CD4-positive, alpha-beta T cell treated with Interferon gamma for 1 hour (primary cell): ENCODE measurements around the gene LEP.

ENCODE experiments used
- DNase-seq: peaks from one replicate; pipeline ENCODE4 v3.0.0-alpha.2; 2020

Gene LEP

DNA sequence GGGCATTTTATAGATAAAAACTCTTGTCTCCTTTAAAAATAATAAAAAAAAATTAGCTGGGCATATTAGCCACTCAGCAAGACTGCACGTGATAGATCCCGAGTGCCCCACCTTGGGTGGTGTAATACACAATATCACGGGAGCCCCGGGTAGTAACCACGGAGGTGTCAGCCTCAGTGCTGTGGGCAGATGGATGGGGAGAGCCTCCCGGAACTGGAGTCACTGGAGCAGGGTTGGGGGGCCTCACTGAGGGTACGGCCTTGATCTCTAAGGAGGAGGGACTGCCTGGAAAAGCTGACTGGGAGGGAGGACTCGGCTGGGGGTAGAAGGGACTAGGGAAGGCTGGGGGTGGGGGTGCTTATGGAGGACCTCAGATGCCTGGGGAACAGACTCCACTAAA is 12.6 kb downstream of the LEP start:
- DNase-seq = no peak

- no peak for DNase-seq
These were observed 13.4 kb downstream of the LEP start for GRCh38 chr7:128254470-128254869.

GRCh38 chr7:128255271-128255670 is 14.2 kb downstream of the LEP start:
- DNase-seq = no peak

DNA sequence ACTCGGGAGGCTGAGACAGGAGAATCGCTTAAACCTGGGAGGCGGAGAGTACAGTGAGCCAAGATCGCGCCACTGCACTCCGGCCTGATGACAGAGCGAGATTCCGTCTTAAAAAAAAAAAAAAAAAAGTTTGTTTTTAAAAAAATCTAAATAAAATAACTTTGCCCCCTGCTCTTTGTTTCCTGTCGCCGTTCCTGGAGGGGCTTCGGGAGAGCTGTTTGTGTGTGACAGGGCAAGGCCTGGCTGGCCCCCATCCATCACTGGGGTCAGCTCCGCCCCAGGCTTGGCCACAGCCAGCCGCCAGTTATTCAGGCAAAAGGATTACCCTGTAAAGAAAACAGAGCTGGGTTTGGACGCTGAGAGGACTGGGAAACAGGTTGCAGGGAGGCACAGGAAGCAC is 16.4 kb downstream of the LEP start:
- DNase-seq = no peak

DNA sequence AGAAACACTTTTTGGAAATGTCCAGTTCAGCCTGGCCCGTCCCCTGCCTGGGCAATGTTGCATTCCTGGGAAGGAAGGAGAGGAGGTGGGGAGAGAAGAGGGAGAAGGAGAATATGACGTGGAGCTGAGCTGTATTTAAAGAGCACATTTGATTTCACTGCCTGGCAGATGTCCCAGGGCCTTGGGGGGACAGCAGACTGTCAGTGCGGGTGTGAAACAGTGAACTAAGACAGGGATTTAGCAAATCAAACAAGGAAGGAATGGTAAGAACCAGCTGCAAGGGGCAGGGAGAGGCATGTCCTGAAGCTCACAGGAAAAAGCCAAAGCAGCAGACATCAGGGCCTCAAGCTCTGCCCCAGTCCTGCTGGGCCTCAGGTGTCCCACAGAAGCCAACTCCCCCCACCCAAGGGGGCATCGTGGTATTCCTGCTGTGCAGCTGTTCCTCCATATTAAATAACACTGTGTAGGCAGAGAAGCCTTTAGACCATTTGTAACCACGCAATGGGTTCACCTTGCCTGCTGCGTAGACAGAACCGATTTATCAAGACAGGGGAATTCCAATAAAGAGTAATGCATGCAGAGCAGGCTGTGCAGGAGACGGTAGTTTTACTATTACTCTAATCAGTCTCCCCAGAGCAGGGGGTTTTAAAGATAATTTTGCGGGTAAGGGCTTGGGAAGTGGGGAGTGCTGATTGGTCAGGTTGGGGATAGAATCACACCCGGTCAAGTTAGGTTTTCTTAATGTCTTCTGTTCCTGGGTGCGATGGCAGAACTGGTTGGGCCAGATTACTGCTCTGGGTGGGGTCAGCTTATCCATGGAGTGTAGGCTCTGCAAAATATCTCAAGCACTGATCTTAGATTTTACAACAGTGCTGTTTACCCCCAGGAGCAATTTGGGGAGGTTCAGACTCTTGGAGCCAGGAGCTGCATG is 18.3 kb downstream of the LEP start:
- no peak for DNase-seq

GRCh38 chr7:128260069-128260795 is 19.2 kb downstream of the LEP start:
- DNase-seq = no peak

DNA sequence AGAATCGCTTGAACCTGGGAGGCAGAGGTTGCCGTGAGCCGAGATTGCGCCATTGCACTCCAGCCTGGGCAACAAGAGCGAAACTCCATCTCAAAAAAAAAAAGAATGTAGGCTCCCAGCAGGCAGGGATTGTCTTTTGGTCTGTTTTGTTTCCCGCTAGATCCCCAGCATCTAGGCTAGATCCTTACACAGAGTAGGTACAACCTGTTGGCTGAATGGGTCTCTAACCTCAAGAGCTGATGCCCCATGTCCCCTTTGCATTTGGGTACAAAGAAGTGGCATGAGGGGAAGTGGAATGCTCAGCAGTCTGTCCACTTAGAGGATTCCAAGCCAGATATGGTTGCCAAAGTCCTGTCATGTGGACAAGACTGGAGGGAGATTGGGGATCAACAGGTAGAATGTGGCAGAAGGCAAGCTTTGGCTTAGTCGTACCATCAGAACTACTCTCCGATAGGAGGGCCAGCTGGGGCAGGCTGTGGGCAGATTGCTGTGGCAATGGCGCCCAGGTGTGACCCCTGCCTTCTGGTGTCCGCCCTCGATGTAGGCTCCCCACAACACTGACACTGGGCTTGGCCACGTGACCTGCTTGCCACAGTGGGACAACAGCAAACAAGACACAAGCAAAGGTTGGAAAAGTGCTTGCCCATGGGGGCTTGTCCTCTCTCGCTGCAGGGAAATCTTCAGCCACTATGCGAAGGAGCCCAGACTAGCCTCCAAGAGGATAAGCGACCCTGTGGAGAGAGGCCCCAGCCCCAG is 21.4 kb downstream of the LEP start:
- DNase-seq = no peak

GRCh38 chr7:128263420-128263819 is 22.3 kb downstream of the LEP start:
- DNase-seq = no peak

DNA sequence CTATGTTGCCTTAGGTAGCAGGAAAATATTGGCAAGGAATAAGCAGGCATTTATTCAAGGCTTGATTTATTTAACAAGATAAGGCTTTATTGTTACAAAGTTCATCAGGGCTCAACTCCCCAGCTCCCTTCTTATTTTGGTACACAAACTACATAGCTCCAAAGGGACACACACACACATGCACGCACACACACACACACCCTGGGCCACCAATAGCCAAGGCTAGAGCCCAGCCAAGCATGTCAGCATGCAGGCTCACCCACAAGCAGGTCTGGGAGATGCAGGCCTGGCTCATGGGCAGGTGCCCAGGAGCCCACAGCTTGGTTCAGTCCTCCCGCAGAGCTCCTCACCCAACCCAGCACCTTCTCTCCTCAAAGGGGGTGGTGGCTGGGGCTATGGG is 23.4 kb downstream of the LEP start:
- no peak for DNase-seq

GRCh38 chr7:128265156-128265905 is 24.3 kb downstream of the LEP start:
- no peak for DNase-seq

DNA sequence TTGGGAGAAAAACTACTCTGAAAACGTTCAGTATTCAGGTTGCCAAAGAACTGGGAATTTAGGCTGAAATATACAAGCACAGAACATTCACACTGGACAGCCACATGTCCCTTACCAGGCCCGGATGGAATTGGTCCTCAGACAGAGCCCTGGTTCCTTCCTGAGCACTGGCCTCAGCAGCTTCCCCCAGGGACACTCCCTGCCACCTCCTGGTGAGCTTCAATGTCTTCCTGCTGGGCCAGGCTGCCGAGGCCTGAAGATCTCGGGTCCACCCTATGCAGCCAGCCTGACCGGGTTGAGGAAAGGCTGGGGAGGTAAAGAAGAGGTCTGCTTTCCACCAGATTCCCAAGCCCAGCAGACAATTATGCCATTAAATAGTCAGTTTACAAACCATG is 24.8 kb downstream of the LEP start:
- DNase-seq = no peak

DNA sequence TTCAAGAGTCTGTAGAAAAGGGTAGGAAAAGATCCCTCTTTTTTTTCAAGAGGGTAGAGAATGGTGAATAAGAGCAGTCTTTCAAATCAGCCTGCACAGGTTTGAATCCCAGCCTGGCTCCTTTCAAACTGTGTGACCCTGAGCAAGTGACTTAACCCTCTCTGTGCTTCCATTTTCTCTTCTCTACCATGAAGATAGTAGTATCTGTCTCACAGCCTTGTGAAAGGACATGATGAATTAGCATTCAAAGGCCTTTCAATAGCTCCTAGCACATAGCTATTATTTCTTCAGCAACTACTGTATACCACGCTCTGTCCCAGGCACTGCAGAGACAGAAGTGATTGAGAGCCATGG is 25.4 kb downstream of the LEP start:
- no peak for DNase-seq

- DNase-seq = no peak
These were observed 26.0 kb downstream of the LEP start for GRCh38 chr7:128266883-128267594.

GRCh38 chr7:128267595-128267924 is 26.5 kb downstream of the LEP start:
- no peak for DNase-seq

DNA sequence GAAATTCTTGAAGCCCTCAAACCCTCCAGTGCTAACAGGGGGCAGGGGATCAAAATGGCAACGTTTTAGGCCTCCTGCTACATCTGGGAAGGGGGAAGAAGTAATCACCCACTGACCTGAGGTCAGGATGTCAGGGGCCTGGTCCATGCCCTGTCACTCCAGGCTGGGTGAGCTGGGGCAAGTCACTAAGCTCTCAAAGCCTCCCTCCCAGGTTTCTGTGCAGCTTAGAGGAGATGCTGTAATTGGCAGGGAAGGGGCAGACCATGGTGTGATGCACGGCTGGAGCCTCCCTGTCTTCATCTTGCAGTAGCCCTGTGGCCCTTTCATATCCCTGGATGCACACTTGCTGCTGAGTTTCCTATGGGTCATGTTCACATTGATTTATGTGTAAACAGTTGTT is 27.2 kb downstream of the LEP start:
- no peak for DNase-seq

DNA sequence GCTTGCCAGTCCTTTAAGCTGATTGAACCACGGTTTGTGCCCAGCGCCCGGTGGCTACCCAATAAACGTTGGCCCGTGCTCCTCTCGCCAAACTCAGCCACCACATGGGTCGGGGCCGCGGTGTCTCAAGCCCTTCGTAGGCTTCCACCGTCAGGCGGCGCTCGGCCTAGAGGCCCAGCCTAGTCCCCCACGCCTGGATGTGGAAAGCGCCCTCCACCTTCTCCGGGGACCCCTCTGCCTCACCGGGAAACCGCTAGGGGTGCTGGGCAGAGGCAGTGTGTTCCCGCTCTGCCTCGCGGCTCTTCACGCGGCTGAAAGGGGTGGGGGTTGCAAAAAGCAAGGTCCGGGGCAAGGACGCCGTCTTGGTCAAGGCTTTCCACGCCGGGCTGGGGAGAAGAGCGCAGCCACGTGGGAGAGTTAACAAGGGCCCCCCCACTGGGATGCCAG is 29.8 kb downstream of the LEP start:
- DNase-seq = no peak

- no peak for DNase-seq
These were observed 30.4 kb downstream of the LEP start for GRCh38 chr7:128271471-128271941.

DNA sequence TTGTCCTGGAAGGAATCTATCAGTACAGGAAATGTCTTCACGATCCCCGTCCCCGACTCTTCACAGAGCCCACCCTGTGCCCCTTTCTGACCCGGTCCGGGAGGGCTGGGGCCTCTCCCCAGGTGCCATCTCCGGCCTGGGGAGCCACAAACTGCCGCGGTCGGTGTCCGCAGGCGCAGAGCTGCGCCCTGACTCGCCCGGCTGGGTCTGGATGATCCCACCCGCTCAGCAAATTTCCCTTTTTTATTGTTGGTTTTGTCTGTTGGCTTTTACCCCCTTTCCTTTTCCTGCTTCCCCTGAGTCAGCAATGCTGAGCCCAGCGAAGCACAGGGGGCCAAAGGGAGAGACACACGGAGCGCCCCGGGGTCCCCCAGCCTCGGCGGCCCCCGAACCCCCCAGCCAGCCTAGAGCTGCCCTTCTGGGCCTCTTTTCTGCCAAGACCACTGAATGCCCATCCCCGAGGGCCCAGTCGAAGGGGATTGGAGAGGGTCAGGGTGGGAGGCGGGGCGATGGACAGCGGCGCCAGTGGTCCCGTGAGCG is 30.9 kb downstream of the LEP start:
- no peak for DNase-seq

DNA sequence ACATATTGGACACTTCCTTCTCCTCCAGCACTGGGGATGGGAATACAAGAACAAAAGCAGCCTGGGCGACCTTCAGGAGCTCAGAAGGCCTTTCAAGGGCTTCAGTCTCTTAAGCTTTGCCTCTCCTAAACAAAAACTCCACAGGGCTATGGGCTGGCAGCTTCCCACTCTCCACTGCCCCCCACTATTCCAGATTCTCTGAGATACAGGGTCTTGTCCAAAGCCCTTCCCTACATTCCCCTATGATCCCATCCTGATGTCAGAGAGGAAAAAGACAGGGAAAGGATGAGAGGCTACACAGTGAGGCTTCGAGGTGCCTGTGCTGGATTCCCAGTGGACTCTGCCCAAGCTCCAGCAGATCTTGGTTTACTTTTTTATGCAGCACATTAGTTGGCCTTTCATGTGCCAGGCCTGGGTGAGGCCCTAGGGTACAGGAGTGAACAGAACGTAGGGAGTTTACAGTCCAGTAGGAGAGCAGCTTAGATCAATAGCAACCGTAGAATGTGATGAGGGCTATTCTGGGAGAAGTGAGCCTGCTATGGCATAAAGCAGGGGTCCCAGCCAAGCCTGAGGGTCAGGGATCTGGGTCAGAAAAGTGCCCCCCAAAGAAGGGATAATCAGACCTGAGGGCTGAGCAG is 33.3 kb downstream of the LEP start:
- DNase-seq = no peak

DNA sequence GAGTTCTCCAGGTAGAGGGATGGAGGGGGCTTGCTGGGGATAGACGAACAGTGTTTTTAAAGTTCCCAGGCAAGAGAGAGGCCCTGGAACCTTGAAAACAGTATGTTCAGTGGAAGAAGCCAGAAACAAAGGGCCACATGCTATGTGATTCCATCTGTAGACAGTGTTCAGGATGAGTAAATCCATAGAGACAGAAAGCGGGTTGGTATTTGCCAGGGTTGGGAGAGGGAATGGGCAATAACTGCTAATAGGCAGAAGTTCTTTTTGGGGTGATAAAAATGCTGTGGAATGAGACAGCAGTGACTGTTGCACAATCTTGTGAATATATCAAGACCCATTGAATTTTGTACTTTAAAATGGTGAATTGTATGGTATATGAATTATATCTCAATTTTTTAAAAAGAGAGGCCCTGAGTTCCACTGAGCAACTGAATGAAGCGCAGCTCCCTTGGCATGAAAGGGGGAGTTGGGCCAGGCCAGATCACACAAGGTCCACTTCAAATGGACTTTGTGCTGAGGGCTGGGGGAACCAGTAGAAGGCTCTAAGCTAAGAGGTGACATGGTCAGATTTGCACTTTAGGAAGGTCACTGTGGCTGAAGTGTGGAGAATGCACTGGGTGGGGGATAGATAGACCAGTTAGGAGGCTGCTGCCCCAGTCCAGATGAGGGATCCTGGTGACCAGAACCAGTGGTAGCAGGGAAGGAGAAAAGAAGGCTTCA is 34.0 kb downstream of the LEP start:
- no peak for DNase-seq

GRCh38 chr7:128275681-128276080 is 34.6 kb downstream of the LEP start:
- no peak for DNase-seq
